GM12878 (cell line): ENCODE results near the gene NCF4. TPM values are rescaled to one million over a fixed set of nuclear protein-coding genes. Genes with fewer than 3 reads are reported as not detected.

Source experiments
- ATAC-seq: fragments of 200-7000 bp; cut with Tn5 transposase; 3 replicates; pipeline ENCODE4 v1.9.1; 2020; ENCODE audit warnings: mild to moderate bottlenecking, moderate library complexity
- BruUV-seq: library from RNA; stranded (reverse); fragments of 400-500 nt; replicated peaks from 2 replicates; lab custom pipeline; 2021; lab: Mats Ljungman, UMichigan
- CTCF ChIA-PET: fragments of 300-600 bp; sonication (Branson Sonifier 250); formaldehyde crosslinking; extraction: SDS; loops from one replicate; lab custom pipeline; 2021; ENCODE audit warnings: inconsistent platforms; lab: Yijun Ruan, JAX
- POLR2A ChIA-PET: fragments of 350-600 bp; formaldehyde crosslinking; extraction: SDS; loops from one replicate; lab custom pipeline; 2021; ENCODE audit warnings: inconsistent platforms; lab: Charles Lee
- RAD21 ChIA-PET: fragments of 300-600 bp; sonication (Branson Sonifier 250); formaldehyde crosslinking; loops from one replicate; lab custom pipeline; 2023; ENCODE audit warnings: antibody characterized with exemption; ENCODE audit not compliant: unreplicated experiment; lab: Charles Lee
- SMC1A ChIA-PET: fragments of 300-600 bp; sonication (Branson Sonifier 250); formaldehyde crosslinking; loops from one replicate; lab custom pipeline; 2023; ENCODE audit not compliant: unreplicated experiment, uncharacterized antibody; lab: Charles Lee
- DNase-seq: peaks from one replicate; pipeline ENCODE4 v3.0.0-alpha.2; 2011; ENCODE audit warnings: low read depth, low spot score
- FAIRE-seq: peaks from 3 replicates; lab custom pipeline; 2011; peaks lifted over from hg19 to GRCh38; lab: Jason Lieb, UNC
- H2AFZ ChIP-seq: 2 replicates; pipeline ENCODE4 v1.6.0; 2011; ENCODE audit warnings: low read depth, low read length, control low read depth; ENCODE audit not compliant: control insufficient read depth
- H3K27ac ChIP-seq: 2 replicates; pipeline ENCODE4 v1.5.1; 2011; ENCODE audit warnings: control low read depth; ENCODE audit not compliant: control insufficient read depth, insufficient read depth
- H3K27me3 ChIP-seq, 2 experiments: replicated peaks in 1 of 2; 2 replicates each; pipeline versions ENCODE4 v1.6.0 to v1.6.1; 2011; ENCODE audit warnings: low read length in 1 of 2; ENCODE audit not compliant: control insufficient read depth in 2 of 2, insufficient read depth in 2 of 2
- H3K36me3 ChIP-seq, 2 experiments: 2 replicates each; pipeline ENCODE4 v1.5.1; 2011; ENCODE audit warnings: low read length in 1 of 2; ENCODE audit not compliant: control insufficient read depth in 2 of 2, insufficient read depth in 2 of 2
- H3K4me1 ChIP-seq: 2 replicates; pipeline ENCODE4 v1.6.1; 2011; ENCODE audit warnings: mild to moderate bottlenecking, low read length, moderate library complexity, mixed read lengths; ENCODE audit not compliant: control insufficient read depth, insufficient read depth
- H3K4me2 ChIP-seq: 2 replicates; pipeline ENCODE4 v1.6.0; 2011; ENCODE audit warnings: control low read depth; ENCODE audit not compliant: control insufficient read depth, insufficient read depth
- H3K4me3 ChIP-seq: fragments of 200-600 bp; sonication (generic); 2 replicates; pipeline ENCODE4 v1.5.1; 2016
- H3K79me2 ChIP-seq: 2 replicates; pipeline ENCODE4 v1.6.0; 2011; ENCODE audit warnings: low read length; ENCODE audit not compliant: control insufficient read depth, insufficient read depth
- H3K9ac ChIP-seq: 2 replicates; pipeline ENCODE4 v1.8.0; 2011; ENCODE audit warnings: low read length, control low read depth, mixed read lengths; ENCODE audit not compliant: control insufficient read depth, insufficient read depth
- H3K9me3 ChIP-seq: replicated peaks from 3 replicates; pipeline ENCODE4 v1.5.1; 2011; ENCODE audit warnings: mild to moderate bottlenecking, low read length; ENCODE audit not compliant: control insufficient read depth, insufficient read depth
- H4K20me1 ChIP-seq: 2 replicates; pipeline ENCODE4 v1.6.0; 2011; ENCODE audit not compliant: control insufficient read depth, insufficient read depth
- ATF7 ChIP-seq: fragments of 450-650 bp; IDR thresholded peaks from 2 replicates; pipeline ENCODE4 v1.6.1; 2016; ENCODE audit warnings: low read depth, mild to moderate bottlenecking
- CEBPB ChIP-seq, 2 experiments: fragments of 150-350 bp in 1 of 2; IDR thresholded peaks; 2 replicates each; pipeline ENCODE4 v1.6.1; 2012 to 2014; ENCODE audit warnings: low read depth in 2 of 2, low read length in 2 of 2, borderline replicate concordance in 1 of 2, inconsistent platforms in 1 of 2
- CREM ChIP-seq: IDR thresholded peaks from 2 replicates; pipeline ENCODE4 v1.6.1; 2014; ENCODE audit warnings: antibody characterized with exemption, low read depth
- EP300 ChIP-seq, 2 experiments: fragments of 150-350 bp in 1 of 2; IDR thresholded peaks; 2 replicates each; pipeline ENCODE4 v1.6.1; 2011 to 2012; ENCODE audit warnings: low read depth in 2 of 2, low read length in 2 of 2, borderline replicate concordance in 1 of 2, improper control_type of control experiment in 1 of 2, inconsistent platforms in 1 of 2; ENCODE audit not compliant: control insufficient read depth in 1 of 2
- IKZF2 ChIP-seq, 2 experiments: fragments of 450-650 bp; IDR thresholded peaks; 2 replicates each; pipeline ENCODE4 v1.6.1; 2017; ENCODE audit warnings: mild to moderate bottlenecking in 2 of 2, moderate library complexity in 2 of 2
- KLF5 ChIP-seq: fragments of 450-650 bp; IDR thresholded peaks from 2 replicates; pipeline ENCODE4 v1.6.1; 2014; ENCODE audit warnings: mild to moderate bottlenecking; ENCODE audit not compliant: partially characterized antibody
- NBN ChIP-seq: fragments of 450-650 bp; IDR thresholded peaks from 2 replicates; pipeline ENCODE4 v1.6.1; 2016
- RELA ChIP-seq: fragments of 450-650 bp; IDR thresholded peaks from 2 replicates; pipeline ENCODE4 v1.8.0; 2014; ENCODE audit warnings: borderline replicate concordance; ENCODE audit not compliant: partially characterized antibody
- SP1 ChIP-seq: IDR thresholded peaks from one replicate; pipeline ENCODE4 v1.6.1; 2011; ENCODE audit warnings: low read depth, low read length
- ZNF217 ChIP-seq: fragments of 450-650 bp; IDR thresholded peaks from 2 replicates; pipeline ENCODE4 v1.6.1; 2017; ENCODE audit warnings: antibody characterized with exemption, mild to moderate bottlenecking
- ZNF622 ChIP-seq: fragments of 450-650 bp; IDR thresholded peaks from 2 replicates; pipeline ENCODE4 v1.6.1; 2017; ENCODE audit warnings: mild to moderate bottlenecking, inconsistent platforms
- ZNF687 ChIP-seq: fragments of 450-650 bp; IDR thresholded peaks from 2 replicates; pipeline ENCODE4 v1.6.1; 2017; ENCODE audit warnings: mild to moderate bottlenecking, moderate library complexity
- WGBS: methylation state at CpG from one replicate; pipeline ENCODE4 v1.1.6; 2016; ENCODE audit warnings: low lambda C conversion rate; ENCODE audit not compliant: insufficient replicate concordance, insufficient coverage; ENCODE audit errors: missing lambda C conversion rate; 5-methylcytosine and 5-hydroxymethylcytosine counted together
- in situ Hi-C: fragments of 300-500 bp; cut with MboI; formaldehyde crosslinking; loops from 9 replicates; pipeline ENCODE4 v1.14.3; 2018; ENCODE audit warnings: mixed read lengths
- intact Hi-C: fragments of 100-400 bp; cut with micrococcal nuclease; formaldehyde crosslinking; loops from one replicate; pipeline ENCODE4 v1.14.2; 2022; ENCODE audit not compliant: unreplicated experiment
- polyA plus RNA-seq, 11 experiments: library from polyadenylated mRNA; depleted of rRNA in 4 of 11; unstranded in 6 of 11; stranded (reverse) in 5 of 11; fragments of >200 nt; fragmentation: Nextera tagmentation in 4 of 11; fragmentation: Illumina TruSeq in 1 of 11; extraction: Ambion mirVana in 4 of 11; extraction: Trizol in 1 of 11; gene quantifications; 1 replicate in 1 of 11; 2 replicates in 10 of 11; pipeline versions ENCODE4 v1.2.1 to v1.2.3, GENCODE V29; 2011 to 2016; ENCODE audit warnings: inconsistent platforms in 2 of 11, missing spikeins in 2 of 11, low read depth in 1 of 11
- total RNA-seq, 4 experiments: library from RNA; depleted of rRNA in 3 of 4; stranded (reverse); fragments of >200 nt in 3 of 4; fragmentation: Illumina TruSeq in 1 of 4; extraction: Trizol in 1 of 4; gene quantifications; 2 replicates each; pipeline versions ENCODE4 v1.2.1 to v1.2.3, GENCODE V29; 2013 to 2021

NCF4 gene
- total and polyA plus RNA-seq, 10 of the 15 experiments (the other 5 are each of a cell fraction or from before 2014, with no cell fraction given), result 22.9 to 136 (median 72.5) TPM

- ATAC-seq, result no peak
- Histone ChIP-seq H3K4me1 (no peaks in the 10 kb centered on the region), H3K36me3 (no peaks in the 10 kb centered on the region), H3K27me3 (peaks cover 1 to 3% of the 10 kb centered on the region in 2 experiments; a peak in 3 of 4 replicates)
- 59% methylated on average over 5 of the region's 5 CpGs for WGBS
- TF ChIP-seq SP1 (no peak), IKZF2 (IDR thresholded peaks at IDR 0.05) (no peak), NBN (no peak), EP300 (IDR thresholded peaks at IDR 0.05; ENCODE audit: borderline replicate concordance in 1 of 2, control insufficient read depth in 1 of 2, low read depth in 2 of 2, low read length in 2 of 2) (no peak), ZNF217 (no peak), ZNF687 (no peak), KLF5 (no peak), CEBPB (IDR thresholded peaks at IDR 0.05; ENCODE audit: borderline replicate concordance in 1 of 2, low read depth in 2 of 2, low read length in 2 of 2) (no peak), ATF7 (no peak), CREM (no peak), ZNF622 (no peak), RELA (no peak)
- TF ChIP-seq, all 136 proteins: peak for 0
- Histone ChIP-seq H3K4me2 (no peak overlapping the region), H3K27ac (no peak overlapping the region), H3K9ac (no peak overlapping the region), H4K20me1 (no peaks in the 10 kb centered on the region), H3K4me3 (no peak overlapping the region), H3K79me2 (no peaks in the 10 kb centered on the region), H3K9me3 (no peaks in the 10 kb centered on the region; the same call in 2 of the 3 replicates), H2AFZ (no peak overlapping the region)
- in situ Hi-C loops, result no loop called here
- no peak for DNase-seq
- RAD21 ChIA-PET, result no interaction called here
- SMC1A ChIA-PET, result no interaction called here
- no TSS peak for BruUV-seq
- intact Hi-C loops, result no loop called here
- POLR2A ChIA-PET, result interaction anchor here (0.5 kb wide), 1 partner anchor 314 kb away, joined by 5 read pairs; no protein-coding TSS in a partner anchor
- CTCF ChIA-PET, result interaction anchor here (1.5 kb wide), 1 partner anchor 10 kb away, joined by 9 read pairs; no protein-coding TSS in a partner anchor
- no peak for FAIRE-seq
Observed at GRCh38 chr22:36846271-36846670, 14.5 kb upstream of the NCF4 start.
